Activated CD4-positive, alpha-beta T cell treated with anti-CD3 and anti-CD28 coated beads for 36 hours (primary cell): Measurements from ENCODE around the gene CLGN. TPM values are rescaled to one million over a fixed set of nuclear protein-coding genes. Genes with fewer than 3 reads are reported as not detected.
"Not testable (repeated sequence)": the region's sequence is repeated elsewhere in the genome, so short reads cannot be mapped to it uniquely, and the experiment has no call there.

Experiments
- ATAC-seq: fragments of 200-7000 bp; cut with Tn5 transposase; one replicate; pipeline ENCODE4 v1.10.0; 2021; ENCODE audit warnings: mild to moderate bottlenecking, moderate library complexity
- CTCF ChIA-PET: fragments of 350-600 bp; sonication (Branson Sonifier 250); formaldehyde crosslinking; loops from one replicate; lab custom pipeline; 2021; ENCODE audit warnings: antibody characterized with exemption; lab: Charles Lee
- POLR2A ChIA-PET: fragments of 350-600 bp; sonication (Branson Sonifier 250); formaldehyde crosslinking; loops from one replicate; lab custom pipeline; 2021; ENCODE audit warnings: antibody characterized with exemption, inconsistent platforms; lab: Charles Lee
- DNase-seq: peaks from one replicate; pipeline ENCODE4 v3.0.0-alpha.2; 2020
- H3K27ac Mint-ChIP-seq: one replicate; pipeline ENCODE4 v1.8.0; 2021; ENCODE audit warnings: mixed read lengths
- H3K27me3 Mint-ChIP-seq: one replicate; pipeline ENCODE4 v1.8.0; 2021; ENCODE audit warnings: mixed read lengths
- H3K36me3 Mint-ChIP-seq: one replicate; pipeline ENCODE4 v1.8.0; 2021; ENCODE audit warnings: low read depth, mixed read lengths
- H3K4me1 Mint-ChIP-seq: one replicate; pipeline ENCODE4 v1.8.0; 2021; ENCODE audit warnings: mixed read lengths
- H3K4me3 Mint-ChIP-seq: one replicate; pipeline ENCODE4 v1.8.0; 2021; ENCODE audit warnings: mild to moderate bottlenecking, moderate library complexity, mixed read lengths
- H3K9me3 Mint-ChIP-seq: one replicate; pipeline ENCODE4 v1.8.0; 2021; ENCODE audit warnings: low read depth, mixed read lengths
- intact Hi-C, 2 experiments: fragments of 100-400 bp; cut with DNase I in 1 of 2; cut with micrococcal nuclease in 1 of 2; formaldehyde crosslinking; loops; one replicate each; pipeline versions ENCODE4 v1.14.2 to v1.15.1; 2022 to 2024; cut with DNase I, micrococcal nuclease
- total RNA-seq, 2 experiments: library from RNA; stranded (reverse); gene quantifications; one replicate each; pipeline ENCODE4 v1.2.3, GENCODE V29; 2021

The CLGN gene, protein sequence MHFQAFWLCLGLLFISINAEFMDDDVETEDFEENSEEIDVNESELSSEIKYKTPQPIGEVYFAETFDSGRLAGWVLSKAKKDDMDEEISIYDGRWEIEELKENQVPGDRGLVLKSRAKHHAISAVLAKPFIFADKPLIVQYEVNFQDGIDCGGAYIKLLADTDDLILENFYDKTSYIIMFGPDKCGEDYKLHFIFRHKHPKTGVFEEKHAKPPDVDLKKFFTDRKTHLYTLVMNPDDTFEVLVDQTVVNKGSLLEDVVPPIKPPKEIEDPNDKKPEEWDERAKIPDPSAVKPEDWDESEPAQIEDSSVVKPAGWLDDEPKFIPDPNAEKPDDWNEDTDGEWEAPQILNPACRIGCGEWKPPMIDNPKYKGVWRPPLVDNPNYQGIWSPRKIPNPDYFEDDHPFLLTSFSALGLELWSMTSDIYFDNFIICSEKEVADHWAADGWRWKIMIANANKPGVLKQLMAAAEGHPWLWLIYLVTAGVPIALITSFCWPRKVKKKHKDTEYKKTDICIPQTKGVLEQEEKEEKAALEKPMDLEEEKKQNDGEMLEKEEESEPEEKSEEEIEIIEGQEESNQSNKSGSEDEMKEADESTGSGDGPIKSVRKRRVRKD
- total RNA-seq: under 1 TPM; 0.18 to 0.19 TPM

- H3K36me3 Mint-ChIP-seq: no peaks in the 10 kb centered on the region
- peaks cover 40% of the 10 kb centered on the region for H3K27me3 Mint-ChIP-seq
- CTCF ChIA-PET: interaction anchor here (0.6 to 1.9 kb wide), 8 partner anchors 9 to 97 kb away, joined by 3 to 4 read pairs (median 3); partner anchors contain the start of gene ELMOD2
- peak within 1 kb of the TSS; percentile 72 for H3K4me3 Mint-ChIP-seq
- H3K4me1 Mint-ChIP-seq: peaks cover 5% of the 10 kb centered on the region
- ATAC-seq (peak; percentile 88), DNase-seq (peak; percentile 74)
- intact Hi-C loops: loop anchor here (1.0 to 5.0 kb wide), 5 partner anchors 54 to 975 kb away; partner anchors contain the start of genes RAB33B (in 1 of the 2) and SCOC (in 1 of the 2)
- peak within 1 kb of the TSS; percentile 20 for H3K27ac Mint-ChIP-seq
- H3K9me3 Mint-ChIP-seq: no peaks in the 10 kb centered on the region
- POLR2A ChIA-PET: no interaction called here
Measured at GRCh38 chr4:140427106-140427918, at the start of gene CLGN. CLGN (minus strand) TSS chr4:140427648; CDS start chr4:140413078, 14,570 bp downstream.

GRCh38 chr4:140472156-140472555, 44.7 kb upstream of the CLGN start:
- H3K27ac Mint-ChIP-seq: no peak overlapping the region
- H3K36me3 Mint-ChIP-seq: no peaks in the 10 kb centered on the region
- no peak overlapping the region for H3K4me3 Mint-ChIP-seq
- ChIA-PET POLR2A (no interaction called here), CTCF (no interaction called here)
- ATAC-seq (no peak), DNase-seq (no peak)
- peaks cover 21% of the 10 kb centered on the region for H3K27me3 Mint-ChIP-seq
- intact Hi-C loops: no loop called here
- no peaks in the 10 kb centered on the region for H3K9me3 Mint-ChIP-seq
- no peaks in the 10 kb centered on the region for H3K4me1 Mint-ChIP-seq

- Mint-ChIP-seq H3K9me3 (no peaks in the 10 kb centered on the region), H3K4me1 (no peaks in the 10 kb centered on the region), H3K27ac (no peak overlapping the region), H3K27me3 (peaks cover 23% of the 10 kb centered on the region), H3K4me3 (no peak overlapping the region), H3K36me3 (no peaks in the 10 kb centered on the region)
- ChIA-PET POLR2A (no interaction called here), CTCF (no interaction called here)
- ATAC-seq: no peak
- DNase-seq: no peak
- intact Hi-C loops: no loop called here
Measured at GRCh38 chr4:140469791-140470733, 42.6 kb upstream of the CLGN start.

DNA sequence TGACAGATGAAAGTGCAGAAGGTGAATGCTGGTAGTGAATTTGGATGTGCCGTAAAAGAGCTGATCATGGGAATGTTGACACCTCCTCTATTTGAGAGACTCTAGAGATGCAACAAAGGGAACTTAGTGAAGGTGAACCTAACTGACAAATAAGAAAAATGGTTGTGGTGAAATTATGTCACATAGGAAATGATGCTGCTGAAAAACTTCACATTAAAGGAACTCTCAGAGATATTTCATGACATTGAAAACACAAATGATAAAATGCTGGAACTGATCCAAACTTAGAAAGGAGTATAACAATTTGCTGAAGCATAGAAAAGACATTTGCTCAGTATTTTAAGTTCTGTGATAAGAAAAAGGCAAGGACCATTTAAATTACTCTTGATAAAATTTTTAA, 38.7 kb upstream of the CLGN start:
- no peaks in the 10 kb centered on the region for H3K4me1 Mint-ChIP-seq
- peaks cover 20% of the 10 kb centered on the region for H3K27me3 Mint-ChIP-seq
- no peak overlapping the region for H3K27ac Mint-ChIP-seq
- POLR2A ChIA-PET: no interaction called here
- no peak overlapping the region for H3K4me3 Mint-ChIP-seq
- no peaks in the 10 kb centered on the region for H3K36me3 Mint-ChIP-seq
- no peaks in the 10 kb centered on the region for H3K9me3 Mint-ChIP-seq
- DNase-seq (no peak), ATAC-seq (no peak)
- intact Hi-C loops: no loop called here
- CTCF ChIA-PET: no interaction called here

- no peaks in the 10 kb centered on the region for H3K9me3 Mint-ChIP-seq
- POLR2A ChIA-PET: no interaction called here
- intact Hi-C loops: no loop called here
- H3K36me3 Mint-ChIP-seq: no peaks in the 10 kb centered on the region
- H3K27me3 Mint-ChIP-seq: peaks cover 7% of the 10 kb centered on the region
- H3K27ac Mint-ChIP-seq: no peak overlapping the region
- DNase-seq: no peak
- no peaks in the 10 kb centered on the region for H3K4me1 Mint-ChIP-seq
- CTCF ChIA-PET: no interaction called here
- H3K4me3 Mint-ChIP-seq: no peak overlapping the region
- ATAC-seq: no peak
Measured at GRCh38 chr4:140463614-140464013, 36.2 kb upstream of the CLGN start.

DNA sequence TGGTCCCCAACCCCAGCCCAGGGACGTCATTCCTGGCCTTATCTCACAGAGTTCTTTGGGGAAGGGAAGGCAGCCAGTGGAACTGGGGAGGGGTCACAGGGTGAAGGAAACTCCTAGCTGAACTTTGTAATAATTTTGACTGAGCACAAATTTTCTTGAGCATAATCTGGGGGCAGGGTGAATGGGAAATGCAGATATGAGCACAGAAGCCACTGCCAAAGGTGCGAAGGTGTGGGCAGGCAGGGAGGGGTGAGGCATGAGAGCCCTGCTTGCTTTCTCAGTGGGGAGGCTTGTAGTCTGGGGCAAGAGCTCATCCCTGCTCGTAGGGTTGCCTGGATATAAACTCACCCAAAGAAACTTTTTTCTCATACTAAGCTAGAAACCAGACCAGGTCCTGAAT, 35.7 kb upstream of the CLGN start:
- intact Hi-C loops: no loop called here
- no peak overlapping the region for H3K4me3 Mint-ChIP-seq
- ATAC-seq: no peak
- H3K27ac Mint-ChIP-seq: no peak overlapping the region
- H3K9me3 Mint-ChIP-seq: no peaks in the 10 kb centered on the region
- H3K4me1 Mint-ChIP-seq: no peaks in the 10 kb centered on the region
- DNase-seq: no peak
- POLR2A ChIA-PET: no interaction called here
- peaks cover 7% of the 10 kb centered on the region for H3K27me3 Mint-ChIP-seq
- CTCF ChIA-PET: no interaction called here
- no peaks in the 10 kb centered on the region for H3K36me3 Mint-ChIP-seq

GRCh38 chr4:140450352-140450751, 22.9 kb upstream of the CLGN start:
- DNase-seq (no peak), ATAC-seq (no peak)
- peaks cover 28% of the 10 kb centered on the region for H3K27me3 Mint-ChIP-seq
- ChIA-PET POLR2A (no interaction called here), CTCF (no interaction called here)
- no peaks in the 10 kb centered on the region for H3K4me1 Mint-ChIP-seq
- no peak overlapping the region for H3K4me3 Mint-ChIP-seq
- no peak overlapping the region for H3K27ac Mint-ChIP-seq
- intact Hi-C loops: no loop called here
- H3K36me3 Mint-ChIP-seq: no peaks in the 10 kb centered on the region
- no peaks in the 10 kb centered on the region for H3K9me3 Mint-ChIP-seq

- DNase-seq: no peak
- Mint-ChIP-seq H3K9me3 (no peaks in the 10 kb centered on the region), H3K4me1 (no peaks in the 10 kb centered on the region), H3K4me3 (no peak overlapping the region), H3K27me3 (peaks cover 30% of the 10 kb centered on the region), H3K27ac (no peak overlapping the region), H3K36me3 (no peaks in the 10 kb centered on the region)
- no peak for ATAC-seq
- POLR2A ChIA-PET: no interaction called here
- CTCF ChIA-PET: interaction anchor here (0.7 kb wide), 2 partner anchors 162 to 794 kb away, joined by 3 read pairs; no protein-coding TSS in a partner anchor
- intact Hi-C loops: no loop called here
Measured at GRCh38 chr4:140448830-140449229, 21.4 kb upstream of the CLGN start.

DNA sequence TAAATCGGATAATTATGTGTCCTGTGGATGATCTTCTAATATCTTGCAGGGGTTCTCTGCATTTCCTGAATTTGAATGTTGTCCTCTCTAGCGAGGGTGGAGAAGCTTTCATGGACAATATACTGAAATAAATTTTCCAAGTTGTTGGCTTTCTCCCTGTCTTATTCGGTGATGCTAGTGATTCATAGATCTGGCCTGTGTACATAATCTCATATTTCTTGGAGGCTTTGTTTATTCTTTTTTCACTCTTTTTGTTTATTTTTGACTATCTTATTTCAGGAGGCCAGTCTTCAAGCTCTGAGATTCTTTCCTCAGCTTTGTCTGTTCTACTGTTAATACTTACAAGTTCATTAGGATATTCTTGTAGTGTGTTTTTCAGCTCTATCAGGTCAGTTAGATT, 20.7 kb upstream of the CLGN start:
- no peaks in the 10 kb centered on the region for H3K4me1 Mint-ChIP-seq
- ChIA-PET CTCF (no interaction called here), POLR2A (no interaction called here)
- H3K9me3 Mint-ChIP-seq: no peaks in the 10 kb centered on the region
- no peak overlapping the region for H3K4me3 Mint-ChIP-seq
- H3K36me3 Mint-ChIP-seq: no peaks in the 10 kb centered on the region
- DNase-seq (no peak), ATAC-seq (no peak)
- H3K27ac Mint-ChIP-seq: no peak overlapping the region
- H3K27me3 Mint-ChIP-seq: peaks cover 29% of the 10 kb centered on the region
- intact Hi-C loops: no loop called here

DNA sequence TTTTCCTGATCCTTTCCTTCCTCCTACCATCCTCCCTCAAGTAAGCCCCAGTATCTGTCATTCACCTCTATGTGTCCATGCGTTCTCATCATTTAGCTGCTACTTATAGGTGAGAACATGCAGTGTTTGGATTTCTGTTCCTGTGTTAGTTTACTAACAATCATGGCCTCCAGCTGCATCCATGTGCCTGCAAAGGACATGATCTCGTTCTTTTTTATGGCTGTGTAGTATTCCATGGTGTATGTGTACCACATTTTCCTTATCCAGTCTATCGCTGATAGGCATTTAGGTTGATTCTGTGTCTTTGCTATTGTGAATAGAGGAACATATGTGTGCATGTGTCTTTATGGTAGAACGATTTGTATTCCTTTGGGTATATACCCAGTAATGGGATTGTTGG, 16.9 kb upstream of the CLGN start:
- ATAC-seq, H3K27ac Mint-ChIP-seq, H3K4me3 Mint-ChIP-seq: not testable (repeated sequence)

More for the DNA sequence above, 16.9 kb upstream of the CLGN start:
- H3K4me1 Mint-ChIP-seq, intact Hi-C loops, DNase-seq, H3K9me3 Mint-ChIP-seq, CTCF ChIA-PET, POLR2A ChIA-PET, H3K36me3 Mint-ChIP-seq: not testable (repeated sequence)
- H3K27me3 Mint-ChIP-seq: peaks cover 28% of the 10 kb centered on the region
